HepG2 (cell line): ENCODE results near the gene CPT1C. TPM values are rescaled to one million over a fixed set of nuclear protein-coding genes. Genes with fewer than 3 reads are reported as not detected.
A peak's percentile ranks its signal among the peaks of the same experiment; 100 is the strongest.

Experiments used
- FOXP1 ChIP-seq, 2 experiments: fragments of 450-650 bp in 1 of 2; IDR thresholded peaks; 2 replicates each; pipeline ENCODE4 v1.6.1; 2017 to 2018; ENCODE audit warnings: antibody characterized with exemption in 1 of 2
- HOXA5 ChIP-seq: sonication (generic); formaldehyde crosslinking; IDR thresholded peaks from 2 replicates; pipeline ENCODE4 v1.4.0; 2020; ENCODE audit warnings: missing genetic modification reagents
- MLLT10 ChIP-seq: sonication (generic); formaldehyde crosslinking; IDR thresholded peaks from 2 replicates; pipeline ENCODE4 v1.4.0; 2020; ENCODE audit warnings: missing genetic modification reagents
- RBAK ChIP-seq: sonication (generic); formaldehyde crosslinking; IDR thresholded peaks from 2 replicates; pipeline ENCODE4 v1.5.1; 2020; ENCODE audit warnings: mild to moderate bottlenecking, missing genetic modification reagents
- ZNF143 ChIP-seq: sonication (generic); formaldehyde crosslinking; IDR thresholded peaks from 2 replicates; pipeline ENCODE4 v1.4.0; 2020; ENCODE audit warnings: missing genetic modification reagents
- ZNF615 ChIP-seq: sonication (generic); formaldehyde crosslinking; IDR thresholded peaks from 2 replicates; pipeline ENCODE4 v1.5.0; 2020; ENCODE audit warnings: mild to moderate bottlenecking, missing genetic modification reagents, borderline replicate concordance
- polyA plus RNA-seq, 8 experiments: library from polyadenylated mRNA; depleted of rRNA in 3 of 8; stranded (reverse) in 7 of 8; unstranded in 1 of 8; fragments of >200 nt; fragmentation: Illumina TruSeq in 4 of 8; extraction: Trizol in 4 of 8; gene quantifications; 2 replicates each; pipeline versions ENCODE4 v1.2.1 to v1.2.3, GENCODE V29; 2011 to 2016; ENCODE audit warnings: low read depth in 4 of 8, missing spikeins in 1 of 8, mixed read lengths in 1 of 8; ENCODE audit not compliant: insufficient read depth in 1 of 8
- total RNA-seq, 5 experiments: library from RNA; depleted of rRNA; stranded (reverse); fragments of >200 nt; fragmentation: Illumina TruSeq; extraction: Trizol; gene quantifications; 2 replicates each; pipeline ENCODE4 v1.2.3, GENCODE V29; 2016; ENCODE audit warnings: low read depth in 1 of 5
- TF ChIP-seq, protein P1 (sequence below), 2 experiments: sonication (generic) in 1 of 2; formaldehyde crosslinking in 1 of 2; IDR thresholded peaks; 2 replicates each; pipeline versions ENCODE4 v1.4.0 to v1.6.1; 2018 to 2020; ENCODE audit warnings: missing genetic modification reagents in 2 of 2, borderline replicate concordance in 1 of 2, low read depth in 1 of 2, mild to moderate bottlenecking in 1 of 2, missing biosample characterization in 1 of 2
- TF ChIP-seq, protein P2 (sequence below): sonication (generic); formaldehyde crosslinking; IDR thresholded peaks from 2 replicates; pipeline ENCODE4 v1.4.0; 2020; ENCODE audit warnings: missing genetic modification reagents
- TF ChIP-seq, protein P3 (sequence below): sonication (generic); formaldehyde crosslinking; conservative IDR thresholded peaks from 2 replicates; pipeline ENCODE4 v1.4.0; 2020; ENCODE audit warnings: mild to moderate bottlenecking, missing genetic modification reagents, moderate library complexity
- TF ChIP-seq, protein P4 (sequence below): IDR thresholded peaks from 2 replicates; pipeline ENCODE4 v1.6.1; 2016; ENCODE audit warnings: missing compliant biosample characterization, missing genetic modification reagents, borderline replicate concordance
- TF ChIP-seq, protein P5 (sequence below): sonication (generic); formaldehyde crosslinking; IDR thresholded peaks from 2 replicates; pipeline ENCODE4 v1.4.0; 2020; ENCODE audit warnings: mild to moderate bottlenecking, missing genetic modification reagents
- TF ChIP-seq, protein P6 (sequence below): sonication (generic); formaldehyde crosslinking; IDR thresholded peaks from 2 replicates; pipeline ENCODE4 v1.5.1; 2020; ENCODE audit warnings: missing genetic modification reagents, mild to moderate bottlenecking, borderline replicate concordance
- TF ChIP-seq, protein P7 (sequence below): fragments of 450-650 bp; IDR thresholded peaks from 2 replicates; pipeline ENCODE4 v1.6.1; 2016

The CPT1C gene
- total and polyA plus RNA-seq, 2 of the 13 experiments (the other 11 are each of a cell fraction or from before 2014, with no cell fraction given): 0.18 TPM; not detected in 1

DNA sequence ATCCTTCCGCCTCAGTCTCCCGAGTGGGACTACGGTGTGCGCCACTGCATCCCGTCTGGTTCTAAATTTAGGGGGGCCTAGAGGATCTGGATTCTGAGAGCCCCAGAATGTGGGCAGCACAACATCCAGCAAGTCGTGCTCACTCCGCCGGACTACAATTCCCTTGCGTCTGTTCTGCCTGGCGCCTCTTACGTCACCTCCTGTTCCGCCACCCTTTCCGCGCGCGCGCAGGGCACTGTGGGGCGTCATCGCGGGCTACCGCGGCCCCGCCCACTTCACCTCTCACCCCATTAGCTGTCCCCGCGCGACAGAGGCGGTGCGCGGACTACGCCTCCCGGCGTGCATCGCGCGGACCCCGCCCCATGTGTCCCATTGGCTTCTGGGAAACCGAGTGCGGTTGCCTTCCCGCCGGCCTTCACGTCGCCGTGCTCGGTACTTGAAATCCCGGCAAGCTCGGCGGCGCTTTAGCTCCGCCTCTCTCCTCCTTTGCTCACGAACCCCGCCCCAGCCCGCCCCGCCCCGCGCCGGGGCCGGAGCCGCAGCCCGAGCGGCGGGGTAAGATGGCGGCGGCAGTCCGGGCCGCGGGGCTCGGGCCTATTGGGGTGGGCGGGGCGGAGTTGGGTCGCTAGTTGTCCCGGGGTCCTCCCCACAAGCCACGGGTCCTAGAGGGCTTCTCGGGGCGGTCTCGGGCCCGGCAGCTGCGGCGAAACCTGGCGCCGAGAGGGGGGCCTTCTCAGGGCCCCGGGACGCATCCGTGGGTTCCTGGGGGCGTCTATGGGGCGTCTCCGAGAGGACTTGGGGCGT lies 49.0 kb upstream of the CPT1C start, which contains the start of gene SCAF1 (continued):
- TF ChIP-seq, protein P1, sequence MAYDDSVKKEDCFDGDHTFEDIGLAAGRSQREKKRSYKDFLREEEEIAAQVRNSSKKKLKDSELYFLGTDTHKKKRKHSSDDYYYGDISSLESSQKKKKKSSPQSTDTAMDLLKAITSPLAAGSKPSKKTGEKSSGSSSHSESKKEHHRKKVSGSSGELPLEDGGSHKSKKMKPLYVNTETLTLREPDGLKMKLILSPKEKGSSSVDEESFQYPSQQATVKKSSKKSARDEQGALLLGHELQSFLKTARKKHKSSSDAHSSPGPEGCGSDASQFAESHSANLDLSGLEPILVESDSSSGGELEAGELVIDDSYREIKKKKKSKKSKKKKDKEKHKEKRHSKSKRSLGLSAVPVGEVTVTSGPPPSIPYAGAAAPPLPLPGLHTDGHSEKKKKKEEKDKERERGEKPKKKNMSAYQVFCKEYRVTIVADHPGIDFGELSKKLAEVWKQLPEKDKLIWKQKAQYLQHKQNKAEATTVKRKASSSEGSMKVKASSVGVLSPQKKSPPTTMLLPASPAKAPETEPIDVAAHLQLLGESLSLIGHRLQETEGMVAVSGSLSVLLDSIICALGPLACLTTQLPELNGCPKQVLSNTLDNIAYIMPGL (CRISPR knock-in tag; IDR thresholded peaks at IDR 0.05; ENCODE audit: borderline replicate concordance in 1 of 2, low read depth in 1 of 2): peak in 1 of 2 experiments; percentile 65; a peak in 2 of 4 replicates
- TF ChIP-seq FOXP1 (IDR thresholded peaks at IDR 0.05) (no peak), FOXP1 (CRISPR knock-in tag; IDR thresholded peaks at IDR 0.05) (no peak; the same call in 1 of the 2 replicates), RBAK (CRISPR knock-in tag) (no peak), MLLT10 (no peak), HOXA5 (CRISPR knock-in tag) (peak; percentile 65), ZNF143 (CRISPR knock-in tag) (peak; percentile 95), ZNF615 (no peak)
- TF ChIP-seq, protein P2, sequence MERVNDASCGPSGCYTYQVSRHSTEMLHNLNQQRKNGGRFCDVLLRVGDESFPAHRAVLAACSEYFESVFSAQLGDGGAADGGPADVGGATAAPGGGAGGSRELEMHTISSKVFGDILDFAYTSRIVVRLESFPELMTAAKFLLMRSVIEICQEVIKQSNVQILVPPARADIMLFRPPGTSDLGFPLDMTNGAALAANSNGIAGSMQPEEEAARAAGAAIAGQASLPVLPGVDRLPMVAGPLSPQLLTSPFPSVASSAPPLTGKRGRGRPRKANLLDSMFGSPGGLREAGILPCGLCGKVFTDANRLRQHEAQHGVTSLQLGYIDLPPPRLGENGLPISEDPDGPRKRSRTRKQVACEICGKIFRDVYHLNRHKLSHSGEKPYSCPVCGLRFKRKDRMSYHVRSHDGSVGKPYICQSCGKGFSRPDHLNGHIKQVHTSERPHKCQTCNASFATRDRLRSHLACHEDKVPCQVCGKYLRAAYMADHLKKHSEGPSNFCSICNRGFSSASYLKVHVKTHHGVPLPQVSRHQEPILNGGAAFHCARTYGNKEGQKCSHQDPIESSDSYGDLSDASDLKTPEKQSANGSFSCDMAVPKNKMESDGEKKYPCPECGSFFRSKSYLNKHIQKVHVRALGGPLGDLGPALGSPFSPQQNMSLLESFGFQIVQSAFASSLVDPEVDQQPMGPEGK: peak; percentile 41; the same call in 1 of the 2 replicates
- TF ChIP-seq, protein P3, sequence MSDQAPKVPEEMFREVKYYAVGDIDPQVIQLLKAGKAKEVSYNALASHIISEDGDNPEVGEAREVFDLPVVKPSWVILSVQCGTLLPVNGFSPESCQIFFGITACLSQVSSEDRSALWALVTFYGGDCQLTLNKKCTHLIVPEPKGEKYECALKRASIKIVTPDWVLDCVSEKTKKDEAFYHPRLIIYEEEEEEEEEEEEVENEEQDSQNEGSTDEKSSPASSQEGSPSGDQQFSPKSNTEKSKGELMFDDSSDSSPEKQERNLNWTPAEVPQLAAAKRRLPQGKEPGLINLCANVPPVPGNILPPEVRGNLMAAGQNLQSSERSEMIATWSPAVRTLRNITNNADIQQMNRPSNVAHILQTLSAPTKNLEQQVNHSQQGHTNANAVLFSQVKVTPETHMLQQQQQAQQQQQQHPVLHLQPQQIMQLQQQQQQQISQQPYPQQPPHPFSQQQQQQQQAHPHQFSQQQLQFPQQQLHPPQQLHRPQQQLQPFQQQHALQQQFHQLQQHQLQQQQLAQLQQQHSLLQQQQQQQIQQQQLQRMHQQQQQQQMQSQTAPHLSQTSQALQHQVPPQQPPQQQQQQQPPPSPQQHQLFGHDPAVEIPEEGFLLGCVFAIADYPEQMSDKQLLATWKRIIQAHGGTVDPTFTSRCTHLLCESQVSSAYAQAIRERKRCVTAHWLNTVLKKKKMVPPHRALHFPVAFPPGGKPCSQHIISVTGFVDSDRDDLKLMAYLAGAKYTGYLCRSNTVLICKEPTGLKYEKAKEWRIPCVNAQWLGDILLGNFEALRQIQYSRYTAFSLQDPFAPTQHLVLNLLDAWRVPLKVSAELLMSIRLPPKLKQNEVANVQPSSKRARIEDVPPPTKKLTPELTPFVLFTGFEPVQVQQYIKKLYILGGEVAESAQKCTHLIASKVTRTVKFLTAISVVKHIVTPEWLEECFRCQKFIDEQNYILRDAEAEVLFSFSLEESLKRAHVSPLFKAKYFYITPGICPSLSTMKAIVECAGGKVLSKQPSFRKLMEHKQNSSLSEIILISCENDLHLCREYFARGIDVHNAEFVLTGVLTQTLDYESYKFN: peak; percentile 54
- TF ChIP-seq, protein P4, sequence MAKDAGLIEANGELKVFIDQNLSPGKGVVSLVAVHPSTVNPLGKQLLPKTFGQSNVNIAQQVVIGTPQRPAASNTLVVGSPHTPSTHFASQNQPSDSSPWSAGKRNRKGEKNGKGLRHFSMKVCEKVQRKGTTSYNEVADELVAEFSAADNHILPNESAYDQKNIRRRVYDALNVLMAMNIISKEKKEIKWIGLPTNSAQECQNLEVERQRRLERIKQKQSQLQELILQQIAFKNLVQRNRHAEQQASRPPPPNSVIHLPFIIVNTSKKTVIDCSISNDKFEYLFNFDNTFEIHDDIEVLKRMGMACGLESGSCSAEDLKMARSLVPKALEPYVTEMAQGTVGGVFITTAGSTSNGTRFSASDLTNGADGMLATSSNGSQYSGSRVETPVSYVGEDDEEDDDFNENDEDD: peak; percentile 87
- TF ChIP-seq, protein P5, sequence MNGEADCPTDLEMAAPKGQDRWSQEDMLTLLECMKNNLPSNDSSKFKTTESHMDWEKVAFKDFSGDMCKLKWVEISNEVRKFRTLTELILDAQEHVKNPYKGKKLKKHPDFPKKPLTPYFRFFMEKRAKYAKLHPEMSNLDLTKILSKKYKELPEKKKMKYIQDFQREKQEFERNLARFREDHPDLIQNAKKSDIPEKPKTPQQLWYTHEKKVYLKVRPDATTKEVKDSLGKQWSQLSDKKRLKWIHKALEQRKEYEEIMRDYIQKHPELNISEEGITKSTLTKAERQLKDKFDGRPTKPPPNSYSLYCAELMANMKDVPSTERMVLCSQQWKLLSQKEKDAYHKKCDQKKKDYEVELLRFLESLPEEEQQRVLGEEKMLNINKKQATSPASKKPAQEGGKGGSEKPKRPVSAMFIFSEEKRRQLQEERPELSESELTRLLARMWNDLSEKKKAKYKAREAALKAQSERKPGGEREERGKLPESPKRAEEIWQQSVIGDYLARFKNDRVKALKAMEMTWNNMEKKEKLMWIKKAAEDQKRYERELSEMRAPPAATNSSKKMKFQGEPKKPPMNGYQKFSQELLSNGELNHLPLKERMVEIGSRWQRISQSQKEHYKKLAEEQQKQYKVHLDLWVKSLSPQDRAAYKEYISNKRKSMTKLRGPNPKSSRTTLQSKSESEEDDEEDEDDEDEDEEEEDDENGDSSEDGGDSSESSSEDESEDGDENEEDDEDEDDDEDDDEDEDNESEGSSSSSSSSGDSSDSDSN (CRISPR knock-in tag): peak; percentile 35
- TF ChIP-seq, protein P6, sequence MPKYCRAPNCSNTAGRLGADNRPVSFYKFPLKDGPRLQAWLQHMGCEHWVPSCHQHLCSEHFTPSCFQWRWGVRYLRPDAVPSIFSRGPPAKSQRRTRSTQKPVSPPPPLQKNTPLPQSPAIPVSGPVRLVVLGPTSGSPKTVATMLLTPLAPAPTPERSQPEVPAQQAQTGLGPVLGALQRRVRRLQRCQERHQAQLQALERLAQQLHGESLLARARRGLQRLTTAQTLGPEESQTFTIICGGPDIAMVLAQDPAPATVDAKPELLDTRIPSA (CRISPR knock-in tag): no peak
- TF ChIP-seq, protein P7, sequence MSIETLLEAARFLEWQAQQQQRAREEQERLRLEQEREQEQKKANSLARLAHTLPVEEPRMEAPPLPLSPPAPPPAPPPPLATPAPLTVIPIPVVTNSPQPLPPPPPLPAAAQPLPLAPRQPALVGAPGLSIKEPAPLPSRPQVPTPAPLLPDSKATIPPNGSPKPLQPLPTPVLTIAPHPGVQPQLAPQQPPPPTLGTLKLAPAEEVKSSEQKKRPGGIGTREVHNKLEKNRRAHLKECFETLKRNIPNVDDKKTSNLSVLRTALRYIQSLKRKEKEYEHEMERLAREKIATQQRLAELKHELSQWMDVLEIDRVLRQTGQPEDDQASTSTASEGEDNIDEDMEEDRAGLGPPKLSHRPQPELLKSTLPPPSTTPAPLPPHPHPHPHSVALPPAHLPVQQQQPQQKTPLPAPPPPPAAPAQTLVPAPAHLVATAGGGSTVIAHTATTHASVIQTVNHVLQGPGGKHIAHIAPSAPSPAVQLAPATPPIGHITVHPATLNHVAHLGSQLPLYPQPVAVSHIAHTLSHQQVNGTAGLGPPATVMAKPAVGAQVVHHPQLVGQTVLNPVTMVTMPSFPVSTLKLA: peak; percentile 56
